Parathyroid adenoma (tissue), 2 donors: ENCODE data around the gene ACRBP.

Experiments used
- H2AFZ ChIP-seq: fragments of 300-600 bp; sonication (generic); one replicate; pipeline ENCODE4 v1.7.0; 2017; ENCODE audit warnings: antibody characterized with exemption, mild to moderate bottlenecking
- H3K27ac ChIP-seq: fragments of 300-600 bp; sonication (generic); one replicate; pipeline ENCODE4 v1.7.0; 2017
- H3K27me3 ChIP-seq: fragments of 300-600 bp; sonication (generic); one replicate; pipeline ENCODE4 v1.7.0; 2017; ENCODE audit warnings: low read length; ENCODE audit not compliant: control insufficient read depth, insufficient read depth
- H3K36me3 ChIP-seq: fragments of 300-600 bp; sonication (generic); one replicate; pipeline ENCODE4 v1.7.0; 2017; ENCODE audit warnings: low read length; ENCODE audit not compliant: control insufficient read depth, insufficient read depth
- H3K4me1 ChIP-seq: fragments of 300-600 bp; sonication (generic); one replicate; pipeline ENCODE4 v1.7.0; 2017; ENCODE audit warnings: control low read depth
- H3K4me2 ChIP-seq: fragments of 300-600 bp; sonication (generic); one replicate; pipeline ENCODE4 v1.7.0; 2017; ENCODE audit warnings: low read length
- H3K4me3 ChIP-seq: fragments of 300-600 bp; sonication (generic); one replicate; pipeline ENCODE4 v1.7.0; 2017; ENCODE audit warnings: low read depth, low read length
- H3K79me2 ChIP-seq: fragments of 300-600 bp; sonication (generic); one replicate; pipeline ENCODE4 v1.7.0; 2017; ENCODE audit warnings: control low read depth
- H3K9ac ChIP-seq: fragments of 300-600 bp; sonication (generic); one replicate; pipeline ENCODE4 v1.7.0; 2017; ENCODE audit warnings: mild to moderate bottlenecking
- H3K9me3 ChIP-seq: fragments of 300-600 bp; sonication (generic); one replicate; pipeline ENCODE4 v1.7.0; 2017; ENCODE audit warnings: low read length; ENCODE audit not compliant: control insufficient read depth
- TF ChIP-seq, protein P1 (sequence below): fragments of 300-600 bp; sonication (generic); IDR thresholded peaks from one replicate; pipeline ENCODE4 v1.7.0; 2017; ENCODE audit warnings: antibody characterized with exemption, mild to moderate bottlenecking
- donor health status: primary hyperparathyroidism.

ACRBP gene

GRCh38 chr12:6631549-6631961 is 15.7 kb downstream of the ACRBP start:
- no peaks in the 10 kb centered on the region for H3K36me3 ChIP-seq

DNA sequence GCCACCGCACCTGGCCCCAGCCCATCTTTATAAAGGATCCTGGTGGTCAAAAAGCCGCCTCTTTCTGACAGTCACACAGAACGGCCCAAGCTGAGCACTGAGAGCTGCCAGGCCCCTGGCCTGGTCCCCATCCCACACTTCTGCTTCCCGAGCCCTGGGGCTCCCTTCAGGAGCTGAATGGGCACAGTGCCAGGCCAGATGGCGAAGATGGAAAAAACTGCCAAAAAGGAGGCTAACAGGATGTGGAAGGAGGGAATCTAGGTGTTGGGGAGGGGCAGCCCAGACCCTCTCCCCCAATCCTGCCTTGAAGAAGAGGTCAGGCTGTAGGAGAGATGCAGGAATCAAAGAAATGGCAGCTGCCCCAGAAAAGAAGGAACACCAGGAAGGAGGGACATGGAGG is 16.5 kb downstream of the ACRBP start:
- Histone ChIP-seq H3K79me2 (no peaks in the 10 kb centered on the region), H2AFZ (no peak overlapping the region), H3K9me3 (no peaks in the 10 kb centered on the region), H3K27ac (no peak overlapping the region), H3K4me1 (peaks cover 2% of the 10 kb centered on the region), H3K27me3 (no peaks in the 10 kb centered on the region), H3K9ac (no peak overlapping the region), H3K4me2 (no peak overlapping the region), H3K36me3 (no peaks in the 10 kb centered on the region), H3K4me3 (no peak overlapping the region)
- TF ChIP-seq, protein P1, sequence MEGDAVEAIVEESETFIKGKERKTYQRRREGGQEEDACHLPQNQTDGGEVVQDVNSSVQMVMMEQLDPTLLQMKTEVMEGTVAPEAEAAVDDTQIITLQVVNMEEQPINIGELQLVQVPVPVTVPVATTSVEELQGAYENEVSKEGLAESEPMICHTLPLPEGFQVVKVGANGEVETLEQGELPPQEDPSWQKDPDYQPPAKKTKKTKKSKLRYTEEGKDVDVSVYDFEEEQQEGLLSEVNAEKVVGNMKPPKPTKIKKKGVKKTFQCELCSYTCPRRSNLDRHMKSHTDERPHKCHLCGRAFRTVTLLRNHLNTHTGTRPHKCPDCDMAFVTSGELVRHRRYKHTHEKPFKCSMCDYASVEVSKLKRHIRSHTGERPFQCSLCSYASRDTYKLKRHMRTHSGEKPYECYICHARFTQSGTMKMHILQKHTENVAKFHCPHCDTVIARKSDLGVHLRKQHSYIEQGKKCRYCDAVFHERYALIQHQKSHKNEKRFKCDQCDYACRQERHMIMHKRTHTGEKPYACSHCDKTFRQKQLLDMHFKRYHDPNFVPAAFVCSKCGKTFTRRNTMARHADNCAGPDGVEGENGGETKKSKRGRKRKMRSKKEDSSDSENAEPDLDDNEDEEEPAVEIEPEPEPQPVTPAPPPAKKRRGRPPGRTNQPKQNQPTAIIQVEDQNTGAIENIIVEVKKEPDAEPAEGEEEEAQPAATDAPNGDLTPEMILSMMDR: no peak

More at GRCh38 chr12:6631549-6631961, 15.7 kb downstream of the ACRBP start:
- Histone ChIP-seq H3K4me2 (no peak overlapping the region), H3K9me3 (no peaks in the 10 kb centered on the region), H3K9ac (no peak overlapping the region), H2AFZ (no peak overlapping the region), H3K27ac (no peak overlapping the region), H3K4me1 (peaks cover 2% of the 10 kb centered on the region), H3K79me2 (no peaks in the 10 kb centered on the region), H3K4me3 (no peak overlapping the region), H3K27me3 (no peaks in the 10 kb centered on the region)
- TF ChIP-seq, protein P1: no peak

DNA sequence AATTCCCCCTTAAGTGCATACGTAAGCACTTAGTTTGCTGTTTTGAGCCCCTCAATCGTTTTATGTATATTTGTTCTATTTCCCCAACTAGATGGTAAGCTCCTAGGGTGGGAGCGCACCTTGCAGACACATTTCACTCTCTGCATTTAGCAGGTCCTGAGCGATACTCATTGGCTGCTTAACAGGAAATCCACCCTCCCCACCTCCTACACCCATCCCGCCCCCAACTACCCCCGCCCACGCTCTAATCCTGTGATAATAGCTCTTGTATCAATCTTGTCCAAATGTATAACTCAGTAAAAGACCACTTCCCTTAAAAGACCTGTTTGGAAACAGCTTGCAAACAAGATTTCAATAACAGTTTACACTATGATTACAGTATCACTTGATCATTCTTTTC is 19.6 kb downstream of the ACRBP start:
- Histone ChIP-seq H3K79me2 (no peaks in the 10 kb centered on the region), H3K4me2 (no peak overlapping the region), H3K27ac (no peak overlapping the region), H3K4me3 (no peak overlapping the region), H3K9ac (no peak overlapping the region), H3K4me1 (peaks cover 8% of the 10 kb centered on the region), H3K36me3 (no peaks in the 10 kb centered on the region), H3K27me3 (no peaks in the 10 kb centered on the region), H3K9me3 (no peaks in the 10 kb centered on the region), H2AFZ (no peak overlapping the region)
- TF ChIP-seq, protein P1: no peak

DNA sequence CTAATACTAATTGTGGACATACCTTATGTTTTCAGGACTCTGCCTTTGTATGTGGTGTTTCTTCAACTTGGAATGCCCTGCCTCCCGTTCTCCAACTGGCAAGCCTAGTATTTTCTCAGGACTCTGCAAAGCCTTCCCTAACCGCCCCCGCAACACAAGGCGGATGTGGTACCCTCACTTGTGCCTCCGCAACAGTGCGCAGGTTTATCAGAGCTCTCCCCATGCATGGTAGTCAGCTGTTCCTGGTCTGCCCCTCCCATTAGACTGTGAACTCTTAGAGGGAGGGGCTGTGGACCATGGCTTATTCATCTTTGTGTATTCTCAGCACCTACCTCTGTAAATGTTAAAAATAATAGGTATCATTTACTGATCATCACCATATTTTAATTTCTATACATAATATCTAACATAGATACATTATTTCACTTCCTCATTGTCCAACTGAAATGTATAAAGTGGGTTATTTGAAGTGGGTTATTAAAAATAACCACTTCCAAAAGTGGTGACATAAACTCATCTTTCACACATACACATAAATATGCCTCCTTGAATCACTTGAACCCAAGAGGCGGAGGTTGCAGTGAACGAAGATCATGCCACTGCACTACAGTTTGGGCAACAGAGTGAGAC is 20.5 kb downstream of the ACRBP start:
- Histone ChIP-seq H3K79me2 (no peaks in the 10 kb centered on the region), H3K9ac (no peak overlapping the region), H3K9me3 (no peaks in the 10 kb centered on the region), H3K4me1 (peaks cover 5% of the 10 kb centered on the region), H3K4me3 (no peak overlapping the region), H3K4me2 (no peak overlapping the region), H3K36me3 (no peaks in the 10 kb centered on the region), H2AFZ (no peak overlapping the region), H3K27ac (no peak overlapping the region), H3K27me3 (no peaks in the 10 kb centered on the region)
- TF ChIP-seq, protein P1: no peak

- Histone ChIP-seq H3K4me3 (no peak overlapping the region), H3K79me2 (no peaks in the 10 kb centered on the region), H3K27me3 (no peaks in the 10 kb centered on the region), H3K4me2 (no peak overlapping the region), H3K4me1 (peaks cover 5% of the 10 kb centered on the region), H3K9me3 (no peaks in the 10 kb centered on the region), H3K9ac (no peak overlapping the region), H3K36me3 (no peaks in the 10 kb centered on the region), H3K27ac (no peak overlapping the region), H2AFZ (peak overlapping the region; percentile 16)
- TF ChIP-seq, protein P1: no peak
These were observed 26.4 kb downstream of the ACRBP start for GRCh38 chr12:6620885-6621274.
